Measurements from ENCODE around the gene SNW1. TPM values are rescaled to one million over a fixed set of nuclear protein-coding genes. Genes with fewer than 3 reads are reported as not detected.

Gene SNW1
- total RNA-seq, 5 donors from 2014 or later (not counting 1 experiment from before 2014, with no cell fraction given), result 83.5 to 94.1 (median 91.7) TPM

GRCh38 chr14:77714926-77715325 is 46.0 kb downstream of the SNW1 start:
- CTCF ChIA-PET, result no interaction called here
- Histone ChIP-seq H3K27me3 (replicated peaks in 1 of 2; ENCODE audit: control insufficient read depth in 2 of 2, extremely low read depth in 1 of 2, insufficient read depth in 2 of 2, low read length in 1 of 2) (no peaks in the 10 kb centered on the region), H3K27ac (ENCODE audit: low read length) (no peak overlapping the region), H3K4me1 (ENCODE audit: control insufficient read depth in 1 of 2, extremely low read depth in 1 of 2, insufficient read depth in 2 of 2, low read length in 2 of 2) (no peaks in the 10 kb centered on the region), H3K9me3 (no peaks in the 10 kb centered on the region), H3K36me3 (ENCODE audit: control insufficient read depth in 2 of 2, extremely low read depth in 1 of 2, insufficient read depth in 1 of 2, low read length in 1 of 2) (peaks cover 4 to 73% of the 10 kb centered on the region in 2 donors), H3K4me3 (ENCODE audit: control insufficient read depth in 1 of 2, extremely low read depth in 1 of 2, low read length in 1 of 2) (no peak overlapping the region)
- Mint-ChIP-seq H3K36me3 (peaks cover 42% of the 10 kb centered on the region), H3K4me1 (peaks cover 11 to 20% (median 17%) of the 10 kb centered on the region in 3 donors), H3K27ac (peak overlapping the region in 1 of 2 donors; percentile 3), H3K27me3 (no peaks in the 10 kb centered on the region), H3K9me3 (no peaks in the 10 kb centered on the region), H3K4me3 (no peak overlapping the region)
- 84% methylated on average over 4 of the region's 6 CpGs for WGBS (ENCODE audit: insufficient coverage)
- POLR2A ChIA-PET, result no interaction called here
- no peak for ATAC-seq (replicated peaks in 1 of 4)
- no peak for DNase-seq

- peaks cover 28% of the 10 kb centered on the region for H3K36me3 Mint-ChIP-seq
- no peak overlapping the region for H3K27ac Mint-ChIP-seq
- 100% methylated on average over 1 of the region's 2 CpGs for WGBS (ENCODE audit: insufficient coverage)
- H3K4me3 ChIP-seq (ENCODE audit: control insufficient read depth in 1 of 2, extremely low read depth in 1 of 2, low read length in 1 of 2), result no peak overlapping the region
- H3K27me3 ChIP-seq (replicated peaks in 1 of 2; ENCODE audit: control insufficient read depth in 2 of 2, extremely low read depth in 1 of 2, insufficient read depth in 2 of 2, low read length in 1 of 2), result no peaks in the 10 kb centered on the region
- peaks cover 16 to 29% of the 10 kb centered on the region in 2 experiments for H3K4me1 ChIP-seq (ENCODE audit: control insufficient read depth in 1 of 2, extremely low read depth in 1 of 2, insufficient read depth in 2 of 2, low read length in 2 of 2)
- H3K27me3 Mint-ChIP-seq, result no peaks in the 10 kb centered on the region
- H3K36me3 ChIP-seq (ENCODE audit: control insufficient read depth in 2 of 2, extremely low read depth in 1 of 2, insufficient read depth in 1 of 2, low read length in 1 of 2), result peaks cover 0 to 38% of the 10 kb centered on the region in 2 donors
- H3K9me3 ChIP-seq, result no peaks in the 10 kb centered on the region
- no peak overlapping the region for H3K27ac ChIP-seq (ENCODE audit: low read length)
- no peak for ATAC-seq (replicated peaks in 1 of 4)
- H3K4me1 Mint-ChIP-seq, result peaks cover 41 to 54% (median 50%) of the 10 kb centered on the region in 3 donors
- ChIA-PET CTCF (no interaction called here), POLR2A (interaction anchor here in 1 of 2 donors (1.3 kb wide), 1 partner anchor 27 kb away, joined by 3 read pairs; no protein-coding TSS in a partner anchor)
- no peak for DNase-seq
- H3K4me3 Mint-ChIP-seq, result peak overlapping the region in 2 of 3 donors; percentile 4 to 17
- H3K9me3 Mint-ChIP-seq, result no peaks in the 10 kb centered on the region
These were observed 50.6 kb downstream of the SNW1 start for GRCh38 chr14:77710364-77710763.

- peaks cover 34 to 51% (median 49%) of the 10 kb centered on the region in 3 donors for H3K4me1 Mint-ChIP-seq
- no peaks in the 10 kb centered on the region for H3K9me3 Mint-ChIP-seq
- H3K4me3 Mint-ChIP-seq, result peak overlapping the region; percentile 90 to 97 (median 96)
- WGBS (ENCODE audit: insufficient coverage), result 13% methylated on average over 1 of the region's 3 CpGs
- Histone ChIP-seq H3K27ac (ENCODE audit: low read length) (no peak overlapping the region), H3K4me1 (ENCODE audit: control insufficient read depth in 1 of 2, extremely low read depth in 1 of 2, insufficient read depth in 2 of 2, low read length in 2 of 2) (peaks cover 16 to 29% of the 10 kb centered on the region in 2 experiments), H3K4me3 (ENCODE audit: control insufficient read depth in 1 of 2, extremely low read depth in 1 of 2, low read length in 1 of 2) (no peak overlapping the region), H3K36me3 (ENCODE audit: control insufficient read depth in 2 of 2, extremely low read depth in 1 of 2, insufficient read depth in 1 of 2, low read length in 1 of 2) (peaks cover 0 to 33% of the 10 kb centered on the region in 2 donors), H3K27me3 (replicated peaks in 1 of 2; ENCODE audit: control insufficient read depth in 2 of 2, extremely low read depth in 1 of 2, insufficient read depth in 2 of 2, low read length in 1 of 2) (no peaks in the 10 kb centered on the region), H3K9me3 (no peaks in the 10 kb centered on the region)
- H3K27me3 Mint-ChIP-seq, result no peaks in the 10 kb centered on the region
- no peak for ATAC-seq (replicated peaks in 1 of 4)
- H3K36me3 Mint-ChIP-seq, result peaks cover 24% of the 10 kb centered on the region
- POLR2A ChIA-PET, result interaction anchor here (0.6 to 1.3 kb wide), 3 partner anchors 28 to 387 kb away, joined by 3 read pairs; no protein-coding TSS in a partner anchor
- peak overlapping the region in 1 of 2 donors; percentile 76 for H3K27ac Mint-ChIP-seq
- no peak for DNase-seq
- CTCF ChIA-PET, result no interaction called here
These were observed 51.5 kb downstream of the SNW1 start for GRCh38 chr14:77709412-77709811.

- Histone ChIP-seq H3K27me3 (replicated peaks in 1 of 2; ENCODE audit: control insufficient read depth in 2 of 2, extremely low read depth in 1 of 2, insufficient read depth in 2 of 2, low read length in 1 of 2) (no peaks in the 10 kb centered on the region), H3K4me3 (ENCODE audit: control insufficient read depth in 1 of 2, extremely low read depth in 1 of 2, low read length in 1 of 2) (peak overlapping the region; percentile 80 to 100), H3K27ac (ENCODE audit: low read length) (no peak overlapping the region), H3K4me1 (ENCODE audit: control insufficient read depth in 1 of 2, extremely low read depth in 1 of 2, insufficient read depth in 2 of 2, low read length in 2 of 2) (peaks cover 16 to 29% of the 10 kb centered on the region in 2 experiments), H3K36me3 (ENCODE audit: control insufficient read depth in 2 of 2, extremely low read depth in 1 of 2, insufficient read depth in 1 of 2, low read length in 1 of 2) (peaks cover 0 to 37% of the 10 kb centered on the region in 2 donors), H3K9me3 (no peaks in the 10 kb centered on the region)
- Mint-ChIP-seq H3K27me3 (no peaks in the 10 kb centered on the region), H3K9me3 (no peaks in the 10 kb centered on the region), H3K4me3 (peak overlapping the region; percentile 90 to 97 (median 96)), H3K4me1 (peaks cover 34 to 51% (median 49%) of the 10 kb centered on the region in 3 donors), H3K27ac (peak overlapping the region; percentile 90 to 95), H3K36me3 (peaks cover 29% of the 10 kb centered on the region)
- ChIA-PET POLR2A (interaction anchor here in 1 of 2 donors (0.5 kb wide), 1 partner anchor 119 kb away, joined by 3 read pairs; no protein-coding TSS in a partner anchor), CTCF (no interaction called here)
- no peak for DNase-seq
- no peak for ATAC-seq (replicated peaks in 1 of 4)
- 8% methylated on average over 3 of the region's 7 CpGs for WGBS (ENCODE audit: insufficient coverage)
These were observed 52.2 kb downstream of the SNW1 start for GRCh38 chr14:77708749-77709148.

DNA sequence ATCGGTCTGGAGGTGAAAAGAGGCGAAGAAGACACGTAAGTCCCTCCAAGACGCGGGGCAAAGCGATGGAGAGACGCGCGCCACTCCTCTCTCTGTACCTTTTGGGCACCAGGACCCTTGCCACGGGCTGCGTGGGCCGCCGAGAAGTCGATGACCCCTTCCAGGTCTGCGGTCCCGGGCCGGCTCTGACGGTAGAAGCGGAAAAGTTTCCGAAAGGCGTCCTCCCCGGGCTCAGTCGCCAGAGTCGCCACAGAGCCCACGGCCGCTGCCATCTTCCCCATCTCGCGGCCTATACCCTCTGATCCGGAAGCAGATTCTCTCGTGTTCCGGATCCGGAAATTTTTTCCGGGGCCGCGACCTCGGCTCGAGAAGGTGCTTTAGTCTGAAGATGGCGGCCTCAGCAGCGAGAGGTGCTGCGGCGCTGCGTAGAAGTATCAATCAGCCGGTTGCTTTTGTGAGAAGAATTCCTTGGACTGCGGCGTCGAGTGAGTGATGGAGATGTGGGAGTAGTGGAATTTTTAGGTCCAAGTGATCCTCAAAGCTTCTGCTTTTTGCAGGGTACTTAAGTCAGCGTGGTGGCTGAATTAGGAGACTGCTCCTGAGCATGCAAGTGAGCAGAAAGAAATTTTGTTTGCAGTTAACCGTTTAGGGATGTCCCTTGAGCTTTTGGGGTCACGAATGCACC is 53.1 kb downstream of the SNW1 start, which contains the start of the genes ALKBH1 and SLIRP:
ALKBH1 (minus strand) TSS at position 300 of the 685 bp plus-strand sequence; CDS start at position 281, 19 bp downstream.
SLIRP (plus strand) TSS at position 380 of the 685 bp plus-strand sequence; CDS start at position 389, 9 bp downstream.
- H3K27ac Mint-ChIP-seq, result peak within 1 kb of the TSS; percentile 90 to 95
- peaks cover 24% of the 10 kb centered on the region for H3K36me3 Mint-ChIP-seq
- under 1% methylated on average over 49 of the region's 49 CpGs for WGBS (ENCODE audit: insufficient coverage)

GRCh38 chr14:77707355-77707723 is 53.6 kb downstream of the SNW1 start:
- H3K36me3 Mint-ChIP-seq, result peaks cover 21% of the 10 kb centered on the region
- no peaks in the 10 kb centered on the region for H3K9me3 Mint-ChIP-seq
- Histone ChIP-seq H3K4me1 (ENCODE audit: control insufficient read depth in 1 of 2, extremely low read depth in 1 of 2, insufficient read depth in 2 of 2, low read length in 2 of 2) (peaks cover 16 to 29% of the 10 kb centered on the region in 2 experiments), H3K4me3 (ENCODE audit: control insufficient read depth in 1 of 2, extremely low read depth in 1 of 2, low read length in 1 of 2) (peak overlapping the region; percentile 80 to 100), H3K27me3 (replicated peaks in 1 of 2; ENCODE audit: control insufficient read depth in 2 of 2, extremely low read depth in 1 of 2, insufficient read depth in 2 of 2, low read length in 1 of 2) (no peaks in the 10 kb centered on the region), H3K9me3 (no peaks in the 10 kb centered on the region), H3K27ac (ENCODE audit: low read length) (peak overlapping the region; percentile 19), H3K36me3 (ENCODE audit: control insufficient read depth in 2 of 2, extremely low read depth in 1 of 2, insufficient read depth in 1 of 2, low read length in 1 of 2) (peaks cover 9 to 36% of the 10 kb centered on the region in 2 donors)
- H3K27me3 Mint-ChIP-seq, result no peaks in the 10 kb centered on the region
- DNase-seq (peak in 9 of 35 experiments; percentile 1 to 33 (median 8)), ATAC-seq (replicated peaks in 1 of 4) (peak; percentile 37 to 44 (median 39))
- peak overlapping the region; percentile 90 to 97 (median 96) for H3K4me3 Mint-ChIP-seq
- peaks cover 34 to 43% (median 41%) of the 10 kb centered on the region in 3 donors for H3K4me1 Mint-ChIP-seq
- CTCF ChIA-PET, result interaction anchor here (0.5 to 1.8 kb wide), 4 partner anchors 11 to 248 kb away, joined by 3 to 8 read pairs (median 4); no protein-coding TSS in a partner anchor
- POLR2A ChIA-PET, result interaction anchor here (0.5 to 0.6 kb wide), 2 partner anchors 15 to 57 kb away, joined by 3 to 4 read pairs; no protein-coding TSS in a partner anchor
- 0% methylated on average over 7 of the region's 14 CpGs for WGBS (ENCODE audit: insufficient coverage)
- H3K27ac Mint-ChIP-seq, result peak overlapping the region; percentile 90 to 95

More for the DNA sequence above, 53.1 kb downstream of the SNW1 start, which contains the start of the genes ALKBH1 and SLIRP:
- peak; percentile 72 to 92 (median 86) for DNase-seq
- Histone ChIP-seq H3K27me3 (replicated peaks in 1 of 2; ENCODE audit: control insufficient read depth in 2 of 2, extremely low read depth in 1 of 2, insufficient read depth in 2 of 2, low read length in 1 of 2) (no peaks in the 10 kb centered on the region), H3K9me3 (no peaks in the 10 kb centered on the region), H3K4me3 (ENCODE audit: control insufficient read depth in 1 of 2, extremely low read depth in 1 of 2, low read length in 1 of 2) (peak within 1 kb of the TSS; percentile 80 to 100), H3K4me1 (ENCODE audit: control insufficient read depth in 1 of 2, extremely low read depth in 1 of 2, insufficient read depth in 2 of 2, low read length in 2 of 2) (peaks cover 16 to 29% of the 10 kb centered on the region in 2 experiments), H3K36me3 (ENCODE audit: control insufficient read depth in 2 of 2, extremely low read depth in 1 of 2, insufficient read depth in 1 of 2, low read length in 1 of 2) (peaks cover 8 to 37% of the 10 kb centered on the region in 2 donors), H3K27ac (ENCODE audit: low read length) (peak within 1 kb of the TSS; percentile 19)
- ChIA-PET CTCF (interaction anchor here (0.5 to 1.8 kb wide), 4 partner anchors 127 to 249 kb away, joined by 3 to 8 read pairs (median 4); no protein-coding TSS in a partner anchor), POLR2A (interaction anchor here (0.5 to 0.6 kb wide), 2 partner anchors 15 to 56 kb away, joined by 3 to 4 read pairs; no protein-coding TSS in a partner anchor)
- Mint-ChIP-seq H3K9me3 (no peaks in the 10 kb centered on the region), H3K4me3 (peak within 1 kb of the TSS; percentile 90 to 97 (median 96)), H3K27me3 (no peaks in the 10 kb centered on the region), H3K4me1 (peaks cover 34 to 46% (median 45%) of the 10 kb centered on the region in 3 donors)
- peak; percentile 98 to 99 (median 98) for ATAC-seq (replicated peaks in 1 of 4)

All from T-cell (primary cell).